Jurkat, Clone E6-1 (cell line): Measurements from ENCODE around the gene ARHGAP15.

Source experiments
- DNase-seq: peaks from one replicate; pipeline ENCODE4 v3.0.0-alpha.2; 2011; ENCODE audit warnings: low read depth, low spot score
- H3K4me3 ChIP-seq: 2 replicates; pipeline ENCODE4 v1.5.1; 2011; ENCODE audit warnings: mild to moderate bottlenecking, low read length, control low read depth, moderate library complexity

Gene ARHGAP15

GRCh38 chr2:143776526-143777297 lies 647.5 kb downstream of the ARHGAP15 start:
- H3K4me3 ChIP-seq, result no peak overlapping the region
- no peak for DNase-seq

- DNase-seq, result no peak
- H3K4me3 ChIP-seq, result no peak overlapping the region
Measured at GRCh38 chr2:143779021-143779420, 649.8 kb downstream of the ARHGAP15 start.

DNA sequence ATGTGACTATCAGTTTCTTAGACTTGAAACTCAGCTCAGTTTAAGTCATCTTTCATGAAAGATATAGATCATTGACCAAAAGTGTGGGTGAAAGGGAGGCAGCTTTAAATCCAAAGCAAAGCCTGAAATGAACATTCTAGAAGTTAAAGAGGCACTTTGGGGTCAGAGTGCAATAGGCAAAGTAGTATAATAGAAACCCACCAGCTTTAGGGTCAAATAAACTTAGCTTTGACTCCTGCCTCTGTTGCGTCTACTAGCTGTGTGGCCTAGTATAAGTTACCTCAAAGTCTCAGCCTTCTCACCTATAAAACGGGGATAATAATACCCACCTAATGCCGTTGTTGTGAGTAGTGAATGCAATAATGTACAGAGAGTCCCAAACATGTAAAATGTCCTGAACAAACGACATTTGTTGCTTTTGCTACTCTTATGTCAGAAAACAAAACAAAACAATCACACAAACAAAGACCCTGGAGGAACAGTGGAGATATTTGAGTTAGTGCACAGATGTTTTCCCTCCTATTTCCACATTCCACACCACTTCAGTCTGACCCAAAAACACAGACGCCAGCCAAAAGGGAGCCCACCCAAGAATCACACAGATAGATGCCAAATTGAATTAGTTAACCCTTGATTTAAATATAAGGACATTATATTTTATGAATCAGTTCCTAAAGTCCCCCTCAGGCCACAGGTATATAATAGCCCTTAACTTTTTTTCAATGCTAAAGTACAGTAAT lies 657.0 kb downstream of the ARHGAP15 start:
- no peak for DNase-seq
- H3K4me3 ChIP-seq, result no peak overlapping the region

GRCh38 chr2:143787674-143788073 lies 658.5 kb downstream of the ARHGAP15 start:
- DNase-seq, result no peak
- H3K4me3 ChIP-seq, result no peak overlapping the region

DNA sequence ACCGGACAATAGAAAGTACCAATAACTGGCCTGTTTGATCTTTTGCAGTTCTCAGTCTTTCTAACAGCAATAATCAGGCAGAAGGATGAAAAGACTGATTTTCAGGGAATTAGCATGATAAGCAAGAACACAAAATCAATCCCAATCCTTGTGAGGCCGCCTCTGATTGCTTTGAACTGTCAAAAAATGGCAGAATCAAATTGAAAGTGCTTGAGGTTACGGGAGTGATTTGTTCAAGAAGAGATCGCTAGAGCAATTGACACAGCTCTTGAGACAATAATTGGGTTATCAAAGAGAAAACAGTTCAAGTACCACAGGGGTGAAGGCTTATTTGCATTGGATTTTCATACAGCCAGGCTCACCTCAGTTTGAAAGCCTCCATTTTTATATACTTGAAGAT lies 663.4 kb downstream of the ARHGAP15 start:
- no peak overlapping the region for H3K4me3 ChIP-seq
- no peak for DNase-seq

GRCh38 chr2:143793381-143793780 lies 664.2 kb downstream of the ARHGAP15 start:
- DNase-seq, result no peak
- H3K4me3 ChIP-seq, result no peak overlapping the region

DNA sequence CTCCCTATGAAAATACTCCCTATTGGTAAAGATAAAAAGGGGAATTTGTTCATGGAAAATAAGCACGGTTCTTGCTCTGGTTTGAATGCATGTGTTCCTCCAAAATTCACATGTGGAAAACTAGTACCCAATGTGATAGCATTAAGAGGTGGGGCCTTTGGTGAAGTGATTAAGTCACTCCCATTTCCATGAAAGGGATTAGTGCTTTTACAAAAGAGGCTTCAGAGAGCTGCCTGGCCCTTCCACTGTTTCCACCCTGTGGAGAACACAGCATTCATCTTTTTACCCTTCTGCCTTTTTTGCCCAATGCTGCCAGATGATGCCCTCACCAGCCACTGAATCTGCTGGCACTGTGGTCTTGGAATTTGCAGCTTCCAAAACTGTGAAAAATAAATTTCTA lies 666.8 kb downstream of the ARHGAP15 start:
- DNase-seq, result no peak
- H3K4me3 ChIP-seq, result no peak overlapping the region

DNA sequence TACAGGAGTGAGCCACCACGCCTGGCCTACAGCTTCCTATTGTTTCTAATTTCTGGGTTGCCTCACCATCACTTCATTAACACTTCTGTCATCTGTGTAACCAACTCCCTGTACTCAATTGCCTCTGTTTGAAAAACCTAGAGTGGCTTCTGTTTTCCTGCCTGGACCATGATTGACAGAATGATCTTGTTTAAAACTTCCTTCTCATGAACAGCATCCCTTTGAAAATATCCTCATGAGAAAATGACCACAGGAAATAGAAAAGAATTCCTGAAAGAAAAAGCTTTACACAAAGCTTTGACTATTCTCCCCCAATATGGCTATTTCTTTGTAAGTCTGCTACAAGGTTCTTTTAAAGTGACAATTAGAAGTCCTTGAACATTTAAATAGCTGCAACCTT lies 672.3 kb downstream of the ARHGAP15 start:
- no peak for DNase-seq
- H3K4me3 ChIP-seq, result no peak overlapping the region

DNA sequence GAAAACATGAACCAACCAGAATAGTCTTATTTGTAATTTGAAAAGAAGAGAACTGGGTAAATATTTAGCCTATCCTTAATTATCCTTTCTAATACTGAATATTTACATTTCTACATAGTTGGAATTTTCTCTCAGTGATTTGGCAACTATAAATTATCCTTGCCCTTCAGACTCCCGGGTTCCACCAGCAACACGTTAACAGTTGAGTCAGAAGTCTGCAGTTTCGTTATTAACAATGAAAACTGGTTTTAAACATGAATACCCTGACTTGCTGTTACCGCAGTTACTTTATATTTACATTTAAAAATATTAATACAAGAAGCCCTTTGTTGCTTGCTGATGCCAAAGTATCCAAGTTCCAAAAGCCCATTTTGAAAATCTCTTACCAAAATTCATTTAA lies 673.0 kb downstream of the ARHGAP15 start:
- no peak for DNase-seq
- H3K4me3 ChIP-seq, result no peak overlapping the region

DNA sequence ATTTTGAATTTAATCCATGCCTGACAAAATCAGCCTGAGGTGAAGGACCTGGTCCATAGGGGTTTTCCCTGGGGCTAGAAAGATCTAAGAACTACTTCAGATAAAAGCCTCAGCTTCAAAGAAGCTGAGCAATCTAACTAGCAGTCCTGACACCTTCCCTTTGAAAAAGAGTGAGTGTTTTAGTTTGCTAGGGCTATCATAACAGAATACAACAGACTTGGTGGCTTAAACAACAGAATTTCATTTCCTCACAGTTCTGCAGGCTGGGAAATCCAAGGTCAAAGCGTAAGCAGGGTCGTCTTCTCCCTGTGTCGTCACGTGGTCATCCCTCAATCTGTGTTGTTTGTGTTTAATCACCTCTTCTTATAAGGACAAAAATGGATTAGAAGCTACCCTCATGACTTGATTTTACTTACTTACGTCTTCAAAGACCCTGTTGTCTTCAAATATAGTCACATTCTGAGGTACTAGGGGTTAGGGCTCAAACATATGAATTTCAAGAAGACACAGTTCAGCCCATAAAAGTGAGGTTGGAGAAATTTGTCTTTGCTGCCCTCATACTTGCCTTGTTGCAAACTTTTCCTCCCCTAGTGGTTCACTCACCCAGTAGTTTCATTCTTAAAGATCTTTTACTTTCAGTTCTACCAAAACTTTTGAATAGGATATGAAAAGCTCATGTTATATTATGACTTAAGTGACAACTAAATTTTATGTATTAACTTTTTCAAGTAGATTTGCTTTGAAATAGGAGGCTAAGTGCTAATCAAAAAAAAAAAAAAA lies 673.8 kb downstream of the ARHGAP15 start:
- no peak for DNase-seq
- H3K4me3 ChIP-seq, result no peak overlapping the region

- no peak overlapping the region for H3K4me3 ChIP-seq
- DNase-seq, result no peak
Measured at GRCh38 chr2:143803936-143804335, 674.7 kb downstream of the ARHGAP15 start.

DNA sequence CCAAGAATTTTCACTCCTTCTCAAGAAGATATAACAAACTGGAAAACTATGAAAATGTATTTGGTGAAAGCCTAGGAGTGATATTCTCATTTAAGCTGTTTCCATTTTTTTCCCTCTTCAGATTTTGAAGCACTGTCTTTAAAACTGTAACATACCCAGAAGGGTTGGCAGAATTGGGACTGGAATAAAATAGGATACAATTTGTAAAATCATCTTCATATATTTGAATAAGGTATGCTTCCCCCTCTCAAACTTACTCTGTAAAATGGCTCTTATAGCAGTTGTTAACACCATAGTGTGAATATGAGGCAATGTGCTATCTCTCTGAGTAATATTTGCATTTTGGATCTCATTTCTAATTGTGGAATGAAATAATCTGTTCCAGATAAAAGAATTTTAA lies 676.4 kb downstream of the ARHGAP15 start:
- H3K4me3 ChIP-seq, result no peak overlapping the region
- DNase-seq, result no peak

DNA sequence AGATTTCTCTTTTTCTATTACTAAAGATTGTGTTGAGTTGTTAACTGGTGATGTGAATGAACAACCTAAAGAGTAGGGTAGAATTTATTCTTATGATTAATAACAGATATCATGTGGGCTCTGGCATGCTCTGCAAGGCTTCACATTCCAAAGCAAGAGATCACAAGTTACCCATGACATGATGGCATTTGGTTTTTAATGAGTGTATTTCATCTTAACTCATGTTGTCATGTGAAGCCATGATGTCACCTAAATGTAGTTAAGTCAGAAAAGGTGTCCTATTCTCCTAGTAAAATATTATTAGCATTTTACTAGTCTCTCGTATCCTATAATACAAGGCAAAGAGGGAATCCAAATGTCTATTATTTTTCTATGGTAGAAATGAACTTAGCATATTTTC lies 678.0 kb downstream of the ARHGAP15 start:
- no peak for DNase-seq
- H3K4me3 ChIP-seq, result no peak overlapping the region

- H3K4me3 ChIP-seq, result no peak overlapping the region
- no peak for DNase-seq
Measured at GRCh38 chr2:143807671-143808070, 678.5 kb downstream of the ARHGAP15 start.

- H3K4me3 ChIP-seq, result no peak overlapping the region
- no peak for DNase-seq
Measured at GRCh38 chr2:143808166-143808565, 678.9 kb downstream of the ARHGAP15 start.

DNA sequence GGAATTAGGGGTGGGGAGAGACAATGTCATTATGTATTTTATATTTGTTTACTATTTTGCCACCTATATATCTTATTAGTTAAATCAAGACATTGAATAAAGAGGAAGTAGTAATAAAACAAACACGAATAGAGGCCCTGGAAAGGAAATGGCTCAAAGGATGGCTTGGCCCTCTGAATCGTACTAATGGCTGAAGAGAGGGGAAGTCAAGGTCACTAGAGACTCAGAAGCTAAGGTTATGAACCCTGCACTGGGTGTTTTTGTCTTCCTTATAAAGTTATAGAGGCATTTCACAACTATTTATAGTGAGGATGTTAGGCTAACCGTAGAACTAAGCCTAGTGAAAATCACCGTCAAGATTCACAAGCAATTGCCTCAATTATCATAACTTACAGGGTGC lies 685.9 kb downstream of the ARHGAP15 start:
- no peak overlapping the region for H3K4me3 ChIP-seq
- no peak for DNase-seq

GRCh38 chr2:143816916-143817315 lies 687.7 kb downstream of the ARHGAP15 start:
- H3K4me3 ChIP-seq, result no peak overlapping the region
- DNase-seq, result no peak
